GM21423 (cell line): ENCODE data around the gene PIGW.

Experiments used
- ATAC-seq: cut with Tn5 transposase; IDR thresholded peaks from one replicate; pipeline ENCODE4 v1.9.1; 2021; ENCODE audit warnings: mild to moderate bottlenecking, moderate library complexity; ENCODE audit not compliant: unreplicated experiment

PIGW gene

DNA sequence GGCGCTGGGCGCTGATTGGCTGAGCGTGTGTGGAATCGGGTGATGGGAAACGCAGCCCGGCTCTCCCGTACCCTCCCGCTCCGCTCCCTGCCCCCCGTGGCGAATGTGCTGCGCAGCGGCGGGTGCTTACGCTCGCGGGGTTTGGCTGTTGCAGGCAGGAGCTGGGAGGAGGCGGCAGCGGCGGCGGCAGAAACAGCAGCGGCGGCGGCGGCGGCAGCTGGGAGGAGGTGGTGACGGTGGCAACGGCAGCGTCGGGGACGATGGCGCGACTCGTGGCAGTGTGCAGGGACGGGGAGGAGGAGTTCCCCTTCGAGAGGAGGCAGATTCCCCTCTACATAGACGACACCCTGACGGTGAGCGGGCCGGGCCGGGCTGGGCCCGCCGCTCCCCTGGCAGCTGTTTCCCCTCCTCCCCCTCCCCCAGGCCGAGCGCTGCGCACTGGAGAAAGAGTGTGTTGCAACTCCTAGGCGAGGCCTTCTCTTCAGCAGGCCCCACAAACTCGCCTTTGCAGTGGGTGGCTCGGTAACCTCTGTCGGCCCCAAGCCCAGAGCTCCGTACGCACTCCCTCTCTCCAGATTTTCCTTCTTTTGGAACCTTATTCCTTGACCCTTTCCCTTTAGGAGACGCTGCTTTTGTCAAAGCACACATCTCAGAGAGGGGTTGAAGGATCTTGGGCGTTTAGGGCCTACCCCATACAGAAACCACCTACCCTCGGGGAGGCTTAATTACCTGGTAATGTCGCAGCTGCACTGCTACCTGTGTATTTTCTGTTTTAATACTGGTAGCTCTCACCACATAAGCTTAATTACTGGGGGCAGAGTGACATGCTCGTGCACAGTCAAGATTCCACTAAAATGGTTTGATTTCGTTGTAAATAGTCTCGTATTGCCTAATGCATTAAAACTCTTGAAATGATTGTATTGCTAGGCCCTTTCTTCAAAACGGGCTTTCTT is 11.0 kb downstream of the PIGW start:
- ATAC-seq: peak; percentile 62

DNA sequence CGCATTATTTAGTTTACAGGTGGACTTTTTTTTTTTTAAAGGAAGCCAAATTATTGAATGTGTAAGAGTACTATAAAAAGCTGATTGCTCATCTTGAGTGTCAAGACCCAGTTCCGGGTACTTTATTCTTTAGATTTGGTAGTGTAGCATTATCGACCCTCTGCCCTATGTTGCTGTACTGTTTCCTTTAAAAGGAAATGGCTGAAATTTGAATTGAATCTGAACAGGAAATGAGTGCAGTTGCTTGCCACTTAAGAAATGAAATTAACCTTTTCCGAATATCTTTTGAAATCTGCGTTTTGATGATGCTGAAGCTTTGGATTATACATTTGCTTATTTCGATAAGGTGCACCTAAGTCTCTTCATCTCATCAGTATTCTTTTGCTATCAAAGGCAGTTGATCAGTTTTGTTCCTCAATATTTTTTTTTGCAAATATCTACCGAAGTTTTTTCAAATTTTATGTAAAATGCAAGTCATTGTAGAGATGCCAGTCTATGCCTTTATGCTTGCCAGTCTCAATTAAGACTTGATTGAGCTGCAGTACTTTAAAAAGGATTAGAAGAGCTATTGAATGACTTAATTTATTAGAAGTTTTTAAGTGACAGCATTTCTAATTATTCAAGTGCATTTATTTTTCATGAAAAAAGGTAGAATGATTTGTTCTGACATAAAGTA is 11.8 kb downstream of the PIGW start:
- ATAC-seq: no peak

DNA sequence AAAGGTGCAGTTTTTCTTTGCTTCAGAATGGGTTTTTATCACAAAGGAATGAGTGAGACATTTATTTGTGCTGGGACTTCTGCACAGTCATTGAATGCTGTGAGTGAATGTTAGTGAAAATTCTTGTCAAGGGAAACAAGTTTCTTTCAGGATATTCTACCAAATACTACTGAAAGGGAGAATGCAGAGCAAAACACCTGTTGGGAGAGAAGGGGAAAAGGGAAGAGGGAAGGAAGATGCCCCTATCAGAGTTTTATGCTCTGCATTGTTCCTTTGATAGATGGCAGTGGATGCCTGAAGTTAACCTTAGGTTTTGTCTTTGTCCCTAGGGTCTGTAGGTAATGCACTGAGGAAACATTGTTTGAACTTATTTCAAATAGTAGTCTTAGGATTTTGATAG is 13.0 kb downstream of the PIGW start:
- no peak for ATAC-seq

DNA sequence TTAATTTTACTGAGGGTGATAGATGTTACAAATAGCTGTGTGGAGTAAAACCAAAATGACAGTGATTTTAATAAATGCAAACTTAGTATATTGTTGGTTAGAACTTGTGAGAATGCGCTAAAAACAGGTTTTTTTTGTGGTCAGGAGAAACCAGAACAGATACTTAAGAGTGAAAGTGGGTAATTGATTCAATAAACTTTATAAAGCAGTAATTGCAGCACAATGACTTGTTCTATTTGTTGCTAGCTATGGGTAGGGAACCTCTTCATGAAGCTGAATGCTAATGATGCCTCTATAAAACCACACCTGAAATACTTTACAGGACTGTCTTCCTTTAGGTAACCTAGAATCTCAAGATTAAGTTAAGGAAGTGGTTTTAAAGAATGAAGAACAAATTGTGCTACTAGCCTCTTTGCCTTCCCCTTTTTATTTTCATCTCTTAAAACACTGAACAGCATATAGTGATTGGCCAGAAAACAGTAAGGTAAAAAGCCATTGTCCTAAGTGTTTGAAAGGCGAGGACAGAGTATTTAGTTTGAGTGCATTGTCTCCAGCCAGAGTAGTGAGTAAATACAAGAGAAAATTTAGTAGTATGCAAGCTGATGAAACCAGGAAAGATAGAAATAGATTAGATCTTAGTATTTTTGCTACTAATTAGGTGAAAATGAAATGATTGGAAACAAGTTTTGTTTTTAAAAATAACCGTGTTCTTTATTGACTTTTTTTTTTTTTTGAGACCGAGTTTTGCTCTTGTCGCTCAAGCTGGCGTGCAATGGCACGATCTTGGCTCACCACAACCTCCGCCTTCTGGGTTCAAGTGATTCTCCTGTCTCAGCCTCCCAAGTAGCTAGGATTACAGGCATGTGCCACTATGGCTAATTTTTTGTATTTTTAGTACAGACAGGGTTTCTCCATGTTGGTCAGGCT is 16.0 kb downstream of the PIGW start:
- ATAC-seq: no peak

DNA sequence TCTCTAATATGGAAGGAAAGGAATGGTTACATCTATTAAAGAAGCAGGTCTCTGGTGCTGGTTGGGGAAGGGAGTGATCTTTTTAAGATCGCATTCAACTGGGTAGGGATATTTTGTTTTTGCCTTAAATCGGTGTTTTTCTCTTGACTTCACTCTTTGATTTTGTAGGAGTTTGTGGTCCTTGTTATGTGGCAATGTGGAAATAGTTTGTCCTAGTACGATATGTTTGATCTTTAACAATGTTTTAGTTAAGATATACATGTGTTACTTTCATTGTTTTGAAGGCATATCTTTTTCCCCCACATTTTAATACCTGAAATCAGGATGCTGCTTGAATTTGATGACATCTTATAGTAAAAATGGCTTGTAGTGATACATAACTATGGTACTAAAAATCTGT is 18.7 kb downstream of the PIGW start:
- no peak for ATAC-seq

DNA sequence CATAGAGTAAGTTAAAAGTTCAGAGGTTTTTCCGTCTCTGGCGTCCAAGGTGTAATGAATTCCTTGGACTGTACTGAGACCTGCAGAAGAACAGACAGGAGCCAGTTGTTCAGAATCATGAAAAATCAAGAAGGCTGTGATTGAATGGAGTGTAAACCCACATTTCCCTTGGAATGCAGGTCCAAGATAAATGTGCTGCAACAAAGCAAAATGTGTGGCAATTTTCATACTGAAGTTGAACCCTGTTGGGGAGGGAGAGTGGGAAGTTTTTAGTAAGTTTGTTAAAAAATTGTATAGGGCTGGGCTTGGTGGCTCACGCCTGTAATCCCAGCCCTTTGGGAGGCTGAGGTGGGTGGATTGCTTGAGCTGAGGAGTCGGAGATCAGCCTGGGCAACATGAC is 31.3 kb downstream of the PIGW start:
- ATAC-seq: no peak

DNA sequence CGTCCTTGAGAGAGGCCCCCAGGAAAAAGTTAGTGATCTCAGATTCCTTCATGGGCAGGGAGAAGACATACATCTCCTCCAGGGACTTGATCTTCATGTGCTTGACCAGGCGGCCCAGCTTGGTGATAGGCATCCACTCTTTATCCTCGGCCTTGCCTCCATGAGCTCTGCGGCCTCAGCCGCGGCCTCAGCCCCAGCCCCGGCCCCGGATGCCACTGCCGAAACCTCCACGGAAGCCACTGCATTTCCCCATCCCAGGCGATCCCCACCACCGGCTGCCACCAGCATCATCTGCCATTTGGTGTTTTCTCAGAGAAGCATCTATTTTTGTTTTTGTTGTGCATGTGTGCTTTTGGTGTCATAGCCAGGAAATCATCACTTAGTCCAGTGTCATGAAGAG is 40.2 kb downstream of the PIGW start:
- no peak for ATAC-seq

DNA sequence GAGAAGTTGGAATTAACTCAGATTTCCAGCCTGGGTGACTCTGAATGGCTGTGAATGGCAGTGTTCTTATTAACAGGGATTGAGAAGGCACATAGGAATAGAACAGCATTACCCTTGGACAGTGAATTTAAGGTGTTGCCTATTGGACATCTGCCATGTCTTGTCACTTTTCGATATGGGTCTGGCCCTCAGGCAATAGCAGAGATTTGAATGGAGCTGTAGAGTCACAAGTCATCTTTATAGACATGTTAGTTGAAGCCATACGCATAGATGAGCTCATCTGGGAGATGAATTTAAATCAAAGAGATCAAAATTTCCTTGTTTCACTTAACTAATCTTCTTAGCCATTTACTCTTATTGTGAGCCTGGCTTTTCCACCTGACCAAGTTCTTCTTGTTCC is 42.0 kb downstream of the PIGW start:
- ATAC-seq: no peak

DNA sequence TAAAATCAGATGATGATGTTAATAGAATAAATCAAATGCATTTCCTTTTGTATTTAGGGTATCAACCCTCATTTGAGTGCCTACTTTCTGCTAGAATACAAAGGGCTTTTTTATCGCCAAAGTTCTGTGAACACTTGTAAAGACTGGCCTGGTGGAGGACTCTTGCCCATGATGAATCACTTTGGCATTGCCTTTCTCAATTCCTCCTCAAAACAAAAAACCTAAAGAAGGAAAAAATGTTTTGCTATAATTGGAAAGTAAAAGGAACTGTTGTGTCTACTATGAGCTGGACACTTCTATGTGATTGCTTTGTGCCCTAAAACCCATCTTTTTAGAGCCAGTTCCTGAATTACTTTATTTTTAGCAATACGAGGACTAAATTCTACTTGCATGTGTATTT is 43.9 kb downstream of the PIGW start:
- ATAC-seq: no peak

DNA sequence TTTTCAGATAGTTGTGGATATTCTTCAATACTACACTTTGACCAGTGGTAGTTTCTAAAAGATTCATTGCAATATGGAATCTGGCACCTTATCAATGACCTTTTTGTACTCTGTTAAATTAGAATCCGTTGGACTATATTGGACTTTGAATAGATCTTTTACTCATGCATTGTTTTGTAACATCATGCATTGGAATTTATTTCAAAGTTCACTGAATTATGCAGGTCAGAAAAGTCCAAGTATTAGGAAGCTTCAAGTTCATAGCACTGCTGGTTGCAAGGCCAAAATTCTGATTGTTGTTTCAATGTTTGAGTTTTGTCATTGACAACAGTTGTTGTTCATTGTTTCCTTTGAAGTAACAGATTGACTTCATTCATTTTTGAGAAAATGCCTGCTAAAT is 49.0 kb downstream of the PIGW start:
- no peak for ATAC-seq

DNA sequence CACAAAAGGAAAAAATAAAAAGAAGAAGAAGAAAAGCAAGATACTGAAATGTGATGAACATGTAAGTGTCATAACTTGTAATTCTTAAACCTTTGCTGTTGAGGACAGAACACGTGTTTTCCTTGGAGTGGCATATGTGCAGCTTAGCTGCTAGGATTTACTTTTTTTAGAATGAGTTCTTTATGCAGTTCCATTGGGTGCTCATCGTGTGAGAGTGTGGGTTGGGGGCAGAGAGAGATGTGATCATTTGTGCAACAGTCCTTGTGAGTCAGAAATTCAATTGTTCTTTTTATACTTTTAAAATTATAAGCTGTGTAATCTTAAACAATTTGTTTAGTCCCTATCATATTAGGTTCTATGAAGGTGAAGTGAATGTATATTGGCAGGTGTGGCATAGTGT is 51.4 kb downstream of the PIGW start:
- no peak for ATAC-seq
